ENCODE data around the gene ERCC5. TPM values are rescaled to one million over a fixed set of nuclear protein-coding genes. Genes with fewer than 3 reads are reported as not detected.

Gene ERCC5
- total and polyA plus RNA-seq, 2 experiments from 2014 or later = 49.2 to 78.5 TPM

- TF ChIP-seq EZH2phosphoT487 (IDR thresholded peaks at IDR 0.05; ENCODE audit: insufficient read depth, low read depth) = no peak
- TF ChIP-seq EZH2 (IDR thresholded peaks at IDR 0.05; ENCODE audit: insufficient read depth, poor library complexity, severe bottlenecking) = no peak
- H2AFZ ChIP-seq = no peak overlapping the region
- no peaks in the 10 kb centered on the region for H3K4me1 ChIP-seq (ENCODE audit: insufficient read depth)
- in situ Hi-C loops (cut with MboI) = no loop called here
- WGBS, 2 experiments (ENCODE audit: low coverage in 1 of 2, low lambda C conversion rate in 2 of 2, missing lambda C conversion rate in 2 of 2) = 2 to 4% methylated on average over 2 of the region's 2 CpGs
- peaks cover 3% of the 10 kb centered on the region; the same call in 1 of the 2 replicates for H3K27me3 ChIP-seq (replicated peaks; ENCODE audit: insufficient read depth)
- H3K9ac ChIP-seq = no peak overlapping the region
- H3K9me2 ChIP-seq (ENCODE audit: insufficient read depth) = no peaks in the 10 kb centered on the region
- no peak overlapping the region for H3K4me2 ChIP-seq (ENCODE audit: unreplicated experiment)
- H3K36me3 ChIP-seq (ENCODE audit: low read depth) = no peaks in the 10 kb centered on the region
- no peaks in the 10 kb centered on the region for H3K9me3 ChIP-seq (ENCODE audit: low read depth)
- no peak overlapping the region for H3K4me3 ChIP-seq
- no peaks in the 10 kb centered on the region for H4K20me1 ChIP-seq (ENCODE audit: insufficient read depth)
- no peak overlapping the region for H3K27ac ChIP-seq
- no peaks in the 10 kb centered on the region for H3F3A ChIP-seq (ENCODE audit: insufficient read depth)
- no peaks in the 10 kb centered on the region for H3K79me2 ChIP-seq (ENCODE audit: insufficient read depth)
- DNase-seq = peak; percentile 3
These were observed 61.4 kb downstream of the ERCC5 start for GRCh38 chr13:102907016-102907756.

- DNase-seq = no peak
- H3K4me2 ChIP-seq (ENCODE audit: unreplicated experiment) = no peak overlapping the region
- no peaks in the 10 kb centered on the region for H3K79me2 ChIP-seq (ENCODE audit: insufficient read depth)
- H3K27ac ChIP-seq = no peak overlapping the region
- TF ChIP-seq EZH2 (IDR thresholded peaks at IDR 0.05; ENCODE audit: insufficient read depth, poor library complexity, severe bottlenecking) = no peak
- TF ChIP-seq EZH2phosphoT487 (IDR thresholded peaks at IDR 0.05; ENCODE audit: insufficient read depth, low read depth) = no peak
- H3K4me1 ChIP-seq (ENCODE audit: insufficient read depth) = no peaks in the 10 kb centered on the region
- H3K4me3 ChIP-seq = no peak overlapping the region
- H2AFZ ChIP-seq = no peak overlapping the region
- H3F3A ChIP-seq (ENCODE audit: insufficient read depth) = no peaks in the 10 kb centered on the region
- no peaks in the 10 kb centered on the region for H3K9me3 ChIP-seq (ENCODE audit: low read depth)
- no peaks in the 10 kb centered on the region for H4K20me1 ChIP-seq (ENCODE audit: insufficient read depth)
- 37 to 39% methylated on average over 4 of the region's 4 CpGs for WGBS, 2 experiments (ENCODE audit: low coverage in 1 of 2, low lambda C conversion rate in 2 of 2, missing lambda C conversion rate in 2 of 2)
- H3K36me3 ChIP-seq (ENCODE audit: low read depth) = no peaks in the 10 kb centered on the region
- H3K27me3 ChIP-seq (replicated peaks; ENCODE audit: insufficient read depth) = peaks cover 3% of the 10 kb centered on the region
- H3K9ac ChIP-seq = no peak overlapping the region
- in situ Hi-C loops (cut with MboI) = no loop called here
- H3K9me2 ChIP-seq (ENCODE audit: insufficient read depth) = no peaks in the 10 kb centered on the region
These were observed 62.2 kb downstream of the ERCC5 start for GRCh38 chr13:102907886-102908515.

DNA sequence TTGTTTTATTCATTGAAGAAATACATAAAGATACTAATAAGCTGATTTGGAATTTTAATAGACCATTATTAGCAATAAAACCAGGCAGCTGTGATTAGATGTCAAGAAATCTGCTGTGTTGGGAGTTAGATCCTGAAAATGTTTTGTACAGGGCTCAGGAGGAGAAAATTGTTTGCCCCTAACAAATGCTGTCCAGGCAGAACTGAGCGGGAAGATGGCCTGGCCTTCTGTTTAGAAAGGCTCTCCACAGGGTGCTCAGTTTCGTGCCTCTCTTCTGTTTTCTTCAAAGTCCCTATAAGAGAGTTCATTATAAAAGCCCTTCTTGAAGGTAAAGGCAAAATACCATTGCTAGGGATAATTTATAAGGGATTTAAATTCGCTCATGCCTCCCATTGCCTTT lies 64.1 kb downstream of the ERCC5 start:
- Histone ChIP-seq H4K20me1 (ENCODE audit: insufficient read depth) (no peaks in the 10 kb centered on the region), H3K9me2 (ENCODE audit: insufficient read depth) (no peaks in the 10 kb centered on the region), H3K27ac (no peak overlapping the region), H3K4me2 (ENCODE audit: unreplicated experiment) (no peak overlapping the region), H3K27me3 (replicated peaks; ENCODE audit: insufficient read depth) (peaks cover 3% of the 10 kb centered on the region), H3K4me3 (no peak overlapping the region), H3K9me3 (ENCODE audit: low read depth) (no peaks in the 10 kb centered on the region), H2AFZ (no peak overlapping the region), H3K9ac (no peak overlapping the region), H3K79me2 (ENCODE audit: insufficient read depth) (no peaks in the 10 kb centered on the region), H3K4me1 (ENCODE audit: insufficient read depth) (no peaks in the 10 kb centered on the region), H3K36me3 (ENCODE audit: low read depth) (no peaks in the 10 kb centered on the region), H3F3A (ENCODE audit: insufficient read depth) (no peaks in the 10 kb centered on the region)
- in situ Hi-C loops (cut with MboI) = no loop called here
- DNase-seq = no peak
- 34 to 36% methylated on average over 3 of the region's 3 CpGs for WGBS, 2 experiments (ENCODE audit: low coverage in 1 of 2, low lambda C conversion rate in 2 of 2, missing lambda C conversion rate in 2 of 2)
- TF ChIP-seq EZH2 (IDR thresholded peaks at IDR 0.05; ENCODE audit: insufficient read depth, poor library complexity, severe bottlenecking) (no peak), EZH2phosphoT487 (IDR thresholded peaks at IDR 0.05; ENCODE audit: insufficient read depth, low read depth) (no peak)

DNA sequence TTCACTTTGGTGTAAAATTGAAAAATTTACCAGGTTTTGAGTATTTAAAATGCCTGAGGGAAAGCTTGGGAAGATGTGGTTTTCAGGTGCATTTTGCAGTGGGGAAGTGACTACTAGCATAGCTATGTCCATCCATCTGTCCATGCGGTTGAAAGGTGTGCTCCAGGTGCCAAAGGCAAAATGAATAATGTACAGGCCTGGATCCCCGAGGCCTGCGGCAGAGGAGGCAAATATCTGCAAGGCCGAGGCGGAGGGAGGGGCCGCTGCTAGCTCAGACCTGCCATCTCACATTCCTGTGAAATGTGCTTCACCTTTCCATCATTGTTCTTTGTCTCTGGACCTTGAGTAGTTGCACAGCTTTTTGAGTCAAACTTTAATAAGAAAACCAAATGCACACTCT lies 65.5 kb downstream of the ERCC5 start:
- Histone ChIP-seq H3K4me2 (ENCODE audit: unreplicated experiment) (no peak overlapping the region), H4K20me1 (ENCODE audit: insufficient read depth) (no peaks in the 10 kb centered on the region), H3K79me2 (ENCODE audit: insufficient read depth) (no peaks in the 10 kb centered on the region), H2AFZ (no peak overlapping the region), H3K4me3 (no peak overlapping the region), H3F3A (ENCODE audit: insufficient read depth) (no peaks in the 10 kb centered on the region), H3K9me2 (ENCODE audit: insufficient read depth) (no peaks in the 10 kb centered on the region), H3K4me1 (ENCODE audit: insufficient read depth) (no peaks in the 10 kb centered on the region), H3K9ac (no peak overlapping the region), H3K36me3 (ENCODE audit: low read depth) (no peaks in the 10 kb centered on the region), H3K27ac (no peak overlapping the region), H3K9me3 (ENCODE audit: low read depth) (no peaks in the 10 kb centered on the region), H3K27me3 (replicated peaks; ENCODE audit: insufficient read depth) (peaks cover 6% of the 10 kb centered on the region)
- in situ Hi-C loops (cut with MboI) = no loop called here
- TF ChIP-seq EZH2phosphoT487 (IDR thresholded peaks at IDR 0.05; ENCODE audit: insufficient read depth, low read depth) (no peak), EZH2 (IDR thresholded peaks at IDR 0.05; ENCODE audit: insufficient read depth, poor library complexity, severe bottlenecking) (no peak)
- WGBS, 2 experiments (ENCODE audit: low coverage in 1 of 2, low lambda C conversion rate in 2 of 2, missing lambda C conversion rate in 2 of 2) = 49 to 57% methylated on average over 6 of the region's 6 CpGs
- no peak for DNase-seq

Data from GM23248 (cell line).